Measurements from ENCODE around the gene HOXA5.

DNA sequence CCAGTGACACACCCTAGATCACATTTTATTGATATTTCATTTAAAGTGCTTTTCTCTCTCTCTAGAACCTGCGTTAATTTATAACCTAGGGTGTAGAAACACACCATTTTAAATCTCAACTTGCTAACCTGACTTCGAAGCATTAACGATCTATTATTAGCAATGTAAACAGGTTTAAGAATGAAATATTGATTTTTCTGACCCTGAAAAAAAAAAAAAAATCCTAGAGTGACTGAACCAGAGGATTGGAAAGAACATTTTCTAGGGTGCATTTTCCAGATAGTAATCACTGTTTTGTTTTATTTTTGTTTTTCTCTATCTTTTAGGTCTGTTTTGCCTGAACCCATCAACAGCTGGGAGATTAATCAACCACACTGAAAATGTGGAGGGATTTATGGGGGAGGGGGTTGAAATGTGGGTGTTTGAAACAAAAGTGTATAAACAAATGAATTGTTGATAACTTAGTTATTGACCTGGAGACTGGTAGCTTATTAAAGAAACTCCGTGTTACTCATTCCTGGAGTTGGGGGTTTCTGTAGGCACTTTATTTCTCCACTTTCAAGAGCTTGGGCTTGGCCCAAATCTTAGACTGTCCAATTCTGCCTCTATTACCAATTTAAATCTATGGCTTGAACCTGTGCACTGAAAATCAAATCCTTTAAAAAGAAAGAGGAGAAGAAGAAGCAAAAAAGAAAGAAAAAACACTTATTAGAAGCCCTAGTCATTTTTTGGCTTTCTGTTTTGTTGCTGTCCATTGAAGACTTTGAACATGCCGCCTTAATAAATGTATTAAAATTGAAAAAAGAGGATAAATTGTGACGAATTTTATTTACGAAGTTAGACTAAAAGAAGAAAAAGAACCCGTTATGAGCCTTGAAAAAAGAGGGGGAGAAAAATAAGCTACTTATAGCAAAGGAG lies 43.8 kb downstream of the HOXA5 start:
- TF ChIP-seq, protein P1, sequence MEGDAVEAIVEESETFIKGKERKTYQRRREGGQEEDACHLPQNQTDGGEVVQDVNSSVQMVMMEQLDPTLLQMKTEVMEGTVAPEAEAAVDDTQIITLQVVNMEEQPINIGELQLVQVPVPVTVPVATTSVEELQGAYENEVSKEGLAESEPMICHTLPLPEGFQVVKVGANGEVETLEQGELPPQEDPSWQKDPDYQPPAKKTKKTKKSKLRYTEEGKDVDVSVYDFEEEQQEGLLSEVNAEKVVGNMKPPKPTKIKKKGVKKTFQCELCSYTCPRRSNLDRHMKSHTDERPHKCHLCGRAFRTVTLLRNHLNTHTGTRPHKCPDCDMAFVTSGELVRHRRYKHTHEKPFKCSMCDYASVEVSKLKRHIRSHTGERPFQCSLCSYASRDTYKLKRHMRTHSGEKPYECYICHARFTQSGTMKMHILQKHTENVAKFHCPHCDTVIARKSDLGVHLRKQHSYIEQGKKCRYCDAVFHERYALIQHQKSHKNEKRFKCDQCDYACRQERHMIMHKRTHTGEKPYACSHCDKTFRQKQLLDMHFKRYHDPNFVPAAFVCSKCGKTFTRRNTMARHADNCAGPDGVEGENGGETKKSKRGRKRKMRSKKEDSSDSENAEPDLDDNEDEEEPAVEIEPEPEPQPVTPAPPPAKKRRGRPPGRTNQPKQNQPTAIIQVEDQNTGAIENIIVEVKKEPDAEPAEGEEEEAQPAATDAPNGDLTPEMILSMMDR (IDR thresholded peaks at IDR 0.05; ENCODE audit: control extremely low read depth in 1 of 3, insufficient read depth in 1 of 3, low read depth in 1 of 3, low read length in 3 of 3) = no peak
- TF ChIP-seq JUND (IDR thresholded peaks at IDR 0.05; ENCODE audit: low read length) = no peak
- TF ChIP-seq POLR2A (IDR thresholded peaks at IDR 0.05; ENCODE audit: control extremely low read depth in 1 of 2, low read depth in 2 of 2, low read length in 2 of 2) = no peak
